HG03378 (cell line): Measurements from ENCODE around the gene CREB3.

Experiments used
- ATAC-seq: cut with Tn5 transposase; IDR thresholded peaks from one replicate; pipeline ENCODE4 v1.9.1; 2021; ENCODE audit warnings: mild to moderate bottlenecking, moderate library complexity; ENCODE audit not compliant: unreplicated experiment

The CREB3 gene

GRCh38 chr9:35771943-35772342, 39.5 kb downstream of the CREB3 start:
- ATAC-seq: no peak

- ATAC-seq: no peak
Measured at GRCh38 chr9:35774907-35775635, 42.6 kb downstream of the CREB3 start.

GRCh38 chr9:35776018-35776417, 43.6 kb downstream of the CREB3 start:
- ATAC-seq: no peak

GRCh38 chr9:35778496-35778895, 46.0 kb downstream of the CREB3 start:
- ATAC-seq: no peak

GRCh38 chr9:35781066-35781465, 48.6 kb downstream of the CREB3 start:
- ATAC-seq: no peak

GRCh38 chr9:35783418-35783817, 51.0 kb downstream of the CREB3 start:
- no peak for ATAC-seq
